Stomach (tissue), 4 donors: ENCODE results near the gene EOGT.

ENCODE experiments used
- CTCF ChIP-seq, 7 experiments: fragments of 450-650 bp in 4 of 7; fragments of 200-600 bp in 3 of 7; sonication (generic) in 3 of 7; IDR thresholded peaks; one replicate each; pipeline ENCODE4 v1.5.1; 2016 to 2019; ENCODE audit warnings: antibody characterized with exemption in 7 of 7, control low read depth in 2 of 7, mild to moderate bottlenecking in 1 of 7
- EP300 ChIP-seq: sonication (generic); formaldehyde crosslinking; IDR thresholded peaks from one replicate; pipeline ENCODE4 v1.6.1; 2017; ENCODE audit warnings: antibody characterized with exemption
- POLR2A ChIP-seq, 4 donors: fragments of 450-650 bp; IDR thresholded peaks; one replicate each; pipeline ENCODE4 v1.6.1; 2016; ENCODE audit warnings: antibody characterized with exemption in 4 of 4, control low read depth in 2 of 4, mild to moderate bottlenecking in 1 of 4, moderate library complexity in 1 of 4
- POLR2AphosphoS5 ChIP-seq, 3 donors: sonication (generic); formaldehyde crosslinking; IDR thresholded peaks; one replicate each; pipeline ENCODE4 v1.6.1; 2016; ENCODE audit warnings: antibody characterized with exemption in 3 of 3

GRCh38 chr3:69032737-69033136 is 19.3 kb upstream of the EOGT start:
- TF ChIP-seq CTCF (IDR thresholded peaks at IDR 0.05) = no peak
- no peak for TF ChIP-seq POLR2A (IDR thresholded peaks at IDR 0.05)
- no peak for TF ChIP-seq EP300
- TF ChIP-seq POLR2AphosphoS5 (IDR thresholded peaks at IDR 0.05) = no peak
